Neural progenitor cell (in vitro differentiated cells): ENCODE data around the gene ACCS. TPM values are rescaled to one million over a fixed set of nuclear protein-coding genes. Genes with fewer than 3 reads are reported as not detected.

Experiments
- DNase-seq: peaks from one replicate; pipeline ENCODE4 v3.0.0-alpha.2; 2016; ENCODE audit warnings: low spot score
- H2AFZ ChIP-seq: fragments of 200-600 bp; sonication (generic); replicated peaks from 2 replicates; pipeline ENCODE4 v1.6.1; 2016; ENCODE audit warnings: antibody characterized with exemption
- H3F3A ChIP-seq: fragments of 200-600 bp; sonication (generic); 2 replicates; pipeline ENCODE4 v1.6.1; 2016; ENCODE audit warnings: antibody characterized with exemption, low read depth
- H3K27ac ChIP-seq: fragments of 200-600 bp; sonication (generic); 2 replicates; pipeline ENCODE4 v1.5.1; 2016; ENCODE audit warnings: mild to moderate bottlenecking
- H3K27me3 ChIP-seq: fragments of 200-600 bp; sonication (generic); 2 replicates; pipeline ENCODE4 v1.6.1; 2016; ENCODE audit warnings: mild to moderate bottlenecking, moderate library complexity
- H3K36me3 ChIP-seq: fragments of 200-600 bp; sonication (generic); 2 replicates; pipeline ENCODE4 v1.5.1; 2016
- H3K4me1 ChIP-seq: fragments of 200-600 bp; sonication (generic); 2 replicates; pipeline ENCODE4 v1.6.1; 2016; ENCODE audit warnings: mixed run types
- H3K4me2 ChIP-seq: fragments of 200-600 bp; sonication (generic); 2 replicates; pipeline ENCODE4 v1.6.1; 2016
- H3K4me3 ChIP-seq: fragments of 200-600 bp; sonication (generic); 2 replicates; pipeline ENCODE4 v1.5.1; 2016
- H3K79me2 ChIP-seq: fragments of 200-600 bp; sonication (generic); 2 replicates; pipeline ENCODE4 v1.6.1; 2016; ENCODE audit warnings: low read depth
- H3K9ac ChIP-seq: fragments of 200-600 bp; sonication (generic); 2 replicates; pipeline ENCODE4 v1.6.1; 2016
- H3K9me3 ChIP-seq: fragments of 200-600 bp; sonication (generic); 2 replicates; pipeline ENCODE4 v1.5.1; 2016; ENCODE audit warnings: low read depth
- H4K20me1 ChIP-seq: fragments of 200-600 bp; sonication (generic); 2 replicates; pipeline ENCODE4 v1.6.1; 2016; ENCODE audit warnings: low read depth
- H3K27ac Mint-ChIP-seq: 3 replicates; pipeline ENCODE4 v1.8.0; 2021; ENCODE audit warnings: mixed read lengths
- H3K27me3 Mint-ChIP-seq: 2 replicates; pipeline ENCODE4 v1.8.0; 2022; ENCODE audit warnings: low read depth, mild to moderate bottlenecking, inconsistent platforms, moderate library complexity, mixed read lengths; ENCODE audit not compliant: insufficient read depth
- H3K36me3 Mint-ChIP-seq: 3 replicates; pipeline ENCODE4 v1.8.0; 2021; ENCODE audit warnings: mixed read lengths
- H3K4me1 Mint-ChIP-seq: 3 replicates; pipeline ENCODE4 v1.8.0; 2021; ENCODE audit warnings: mixed read lengths
- H3K4me3 Mint-ChIP-seq: 3 replicates; pipeline ENCODE4 v1.8.0; 2021; ENCODE audit warnings: mild to moderate bottlenecking, moderate library complexity, mixed read lengths
- H3K9me3 Mint-ChIP-seq: 3 replicates; pipeline ENCODE4 v1.8.0; 2020; ENCODE audit warnings: mixed read lengths
- CTCF ChIP-seq: fragments of 200-600 bp; sonication (generic); IDR thresholded peaks from 2 replicates; pipeline ENCODE4 v1.5.1; 2017; ENCODE audit warnings: antibody characterized with exemption, mild to moderate bottlenecking
- EZH2 ChIP-seq: fragments of 200-600 bp; sonication (generic); IDR thresholded peaks from 2 replicates; pipeline ENCODE4 v1.6.1; 2017; ENCODE audit warnings: antibody characterized with exemption, mild to moderate bottlenecking, moderate library complexity
- EZH2phosphoT487 ChIP-seq: fragments of 200-600 bp; sonication (generic); IDR thresholded peaks from 2 replicates; pipeline ENCODE4 v1.6.1; 2017; ENCODE audit warnings: antibody characterized with exemption
- total RNA-seq: library from RNA; depleted of rRNA; stranded (reverse); fragments of >200 nt; gene quantifications from 2 replicates; pipeline ENCODE4 v1.2.3, GENCODE V29; 2015; ENCODE audit warnings: low replicate concordance

The ACCS gene
- total RNA-seq, 1 donor from 2014 or later = 7.0 TPM

- H3K79me2 ChIP-seq = no peaks in the 10 kb centered on the region
- no peak overlapping the region for H3K4me2 ChIP-seq
- no peak overlapping the region for H3K4me3 ChIP-seq
- H3K9me3 Mint-ChIP-seq = peaks cover 11% of the 10 kb centered on the region
- no peak overlapping the region for H3K4me3 Mint-ChIP-seq
- H2AFZ ChIP-seq = no peak overlapping the region
- H3K4me1 Mint-ChIP-seq = no peaks in the 10 kb centered on the region
- H3K9ac ChIP-seq = no peak overlapping the region
- no peak overlapping the region for H3K27ac Mint-ChIP-seq
- no peaks in the 10 kb centered on the region for H3F3A ChIP-seq
- H3K27ac ChIP-seq = no peak overlapping the region
- H3K36me3 ChIP-seq = no peaks in the 10 kb centered on the region
- no peak for DNase-seq
- peaks cover 3% of the 10 kb centered on the region for H3K9me3 ChIP-seq
- no peaks in the 10 kb centered on the region for H4K20me1 ChIP-seq
- H3K27me3 Mint-ChIP-seq = peaks cover 6% of the 10 kb centered on the region
- peaks cover 5% of the 10 kb centered on the region for H3K4me1 ChIP-seq
- TF ChIP-seq EZH2 (no peak), CTCF (no peak), EZH2phosphoT487 (no peak)
- peaks cover 11% of the 10 kb centered on the region for H3K27me3 ChIP-seq
- no peaks in the 10 kb centered on the region for H3K36me3 Mint-ChIP-seq
Measured at GRCh38 chr11:44018127-44018521, 47.9 kb upstream of the ACCS start.

- no peak overlapping the region for H3K4me3 ChIP-seq
Measured at GRCh38 chr11:44018829-44019228, 47.2 kb upstream of the ACCS start.

GRCh38 chr11:44024977-44025376, 41.1 kb upstream of the ACCS start:
- TF ChIP-seq CTCF = no peak
- TF ChIP-seq EZH2 = no peak
- no peak for TF ChIP-seq EZH2phosphoT487
- Mint-ChIP-seq H3K36me3 (no peaks in the 10 kb centered on the region), H3K4me1 (peaks cover 5% of the 10 kb centered on the region), H3K27ac (no peak overlapping the region), H3K27me3 (peaks cover 3% of the 10 kb centered on the region), H3K9me3 (peaks cover 24% of the 10 kb centered on the region), H3K4me3 (no peak overlapping the region)
- no peak for DNase-seq
- Histone ChIP-seq H3K27ac (no peak overlapping the region), H2AFZ (no peak overlapping the region), H3K9me3 (peaks cover 14% of the 10 kb centered on the region), H3K79me2 (no peaks in the 10 kb centered on the region), H3K4me3 (no peak overlapping the region), H3K36me3 (no peaks in the 10 kb centered on the region), H3K27me3 (peaks cover 3% of the 10 kb centered on the region), H3K9ac (no peak overlapping the region), H3K4me1 (peaks cover 8% of the 10 kb centered on the region), H3F3A (no peaks in the 10 kb centered on the region), H3K4me2 (no peak overlapping the region), H4K20me1 (no peaks in the 10 kb centered on the region)

More at GRCh38 chr11:44018829-44019228, 47.2 kb upstream of the ACCS start:
- H3K9ac ChIP-seq = no peak overlapping the region
- H3K4me1 ChIP-seq = peaks cover 5% of the 10 kb centered on the region
- DNase-seq = no peak
- H3K9me3 Mint-ChIP-seq = peaks cover 12% of the 10 kb centered on the region
- H3K27ac Mint-ChIP-seq = no peak overlapping the region
- peaks cover 3% of the 10 kb centered on the region for H3K9me3 ChIP-seq
- TF ChIP-seq CTCF = no peak
- TF ChIP-seq EZH2phosphoT487 = no peak
- no peak for TF ChIP-seq EZH2
- H3K4me2 ChIP-seq = no peak overlapping the region
- no peaks in the 10 kb centered on the region for H3K79me2 ChIP-seq
- no peaks in the 10 kb centered on the region for H4K20me1 ChIP-seq
- no peaks in the 10 kb centered on the region for H3K36me3 Mint-ChIP-seq
- H3K27me3 Mint-ChIP-seq = peaks cover 6% of the 10 kb centered on the region
- H3K27ac ChIP-seq = no peak overlapping the region
- no peaks in the 10 kb centered on the region for H3K36me3 ChIP-seq
- peaks cover 11% of the 10 kb centered on the region for H3K27me3 ChIP-seq
- H2AFZ ChIP-seq = no peak overlapping the region
- H3K4me3 Mint-ChIP-seq = no peak overlapping the region
- no peaks in the 10 kb centered on the region for H3F3A ChIP-seq
- no peaks in the 10 kb centered on the region for H3K4me1 Mint-ChIP-seq
